GM23338 (cell line): ENCODE results near the gene ZC3H14. TPM values are rescaled to one million over a fixed set of nuclear protein-coding genes. Genes with fewer than 3 reads are reported as not detected.

ENCODE experiments used
- ATAC-seq: fragments of 200-7000 bp; cut with Tn5 transposase; 3 replicates; pipeline ENCODE4 v1.9.1; 2020
- DNase-seq: peaks from one replicate; pipeline ENCODE4 v3.0.0-alpha.2; 2015; ENCODE audit warnings: low spot score
- H2AFZ ChIP-seq: fragments of 200-600 bp; sonication (generic); 2 replicates; pipeline ENCODE4 v1.8.0; 2016; ENCODE audit warnings: antibody characterized with exemption, mild to moderate bottlenecking, moderate library complexity
- H3F3A ChIP-seq: fragments of 200-600 bp; sonication (generic); replicated peaks from 2 replicates; pipeline ENCODE4 v1.8.0; 2017; ENCODE audit warnings: antibody characterized with exemption, mixed run types, low read depth
- H3K27ac ChIP-seq: fragments of 200-600 bp; sonication (generic); 2 replicates; pipeline ENCODE4 v1.6.1; 2016; ENCODE audit warnings: low read depth
- H3K27me3 ChIP-seq: fragments of 200-600 bp; sonication (generic); 2 replicates; pipeline ENCODE4 v1.8.0; 2016; ENCODE audit warnings: mild to moderate bottlenecking, mixed run types, moderate library complexity; ENCODE audit not compliant: insufficient read depth
- H3K36me3 ChIP-seq: fragments of 200-600 bp; sonication (generic); 2 replicates; pipeline ENCODE4 v1.8.0; 2016; ENCODE audit warnings: mild to moderate bottlenecking; ENCODE audit not compliant: insufficient read depth
- H3K4me1 ChIP-seq: fragments of 200-600 bp; sonication (generic); 2 replicates; pipeline ENCODE4 v1.8.0; 2016; ENCODE audit warnings: mild to moderate bottlenecking, moderate library complexity; ENCODE audit not compliant: insufficient read depth
- H3K4me2 ChIP-seq: fragments of 200-600 bp; sonication (generic); 2 replicates; pipeline ENCODE4 v1.7.1; 2017; ENCODE audit warnings: mixed run types
- H3K4me3 ChIP-seq: fragments of 200-600 bp; sonication (generic); 2 replicates; pipeline ENCODE4 v1.6.1; 2016; ENCODE audit warnings: mixed run types
- H3K79me2 ChIP-seq: fragments of 200-600 bp; sonication (generic); replicated peaks from 2 replicates; pipeline ENCODE4 v1.8.0; 2017; ENCODE audit warnings: mild to moderate bottlenecking; ENCODE audit not compliant: insufficient read depth
- H3K9me2 ChIP-seq: fragments of 200-600 bp; sonication (generic); 2 replicates; pipeline ENCODE4 v1.8.0; 2017; ENCODE audit not compliant: insufficient read depth
- H4K20me1 ChIP-seq: fragments of 200-600 bp; sonication (generic); replicated peaks from 2 replicates; pipeline ENCODE4 v1.8.0; 2017; ENCODE audit warnings: mild to moderate bottlenecking; ENCODE audit not compliant: insufficient read depth
- H3K27ac Mint-ChIP-seq: 2 replicates; pipeline ENCODE4 v1.8.0; 2020; ENCODE audit warnings: inconsistent platforms, mild to moderate bottlenecking, moderate library complexity, mixed read lengths
- H3K27me3 Mint-ChIP-seq: 3 replicates; pipeline ENCODE4 v1.8.0; 2022; ENCODE audit warnings: low read depth, mild to moderate bottlenecking, moderate library complexity, mixed read lengths, inconsistent platforms; ENCODE audit not compliant: insufficient read depth, poor library complexity
- H3K36me3 Mint-ChIP-seq: 3 replicates; pipeline ENCODE4 v1.8.0; 2021; ENCODE audit warnings: low read depth, mild to moderate bottlenecking, inconsistent platforms, moderate library complexity, mixed read lengths
- H3K4me1 Mint-ChIP-seq: 3 replicates; pipeline ENCODE4 v1.8.0; 2020; ENCODE audit warnings: mild to moderate bottlenecking, inconsistent platforms, mixed read lengths
- H3K4me3 Mint-ChIP-seq: 3 replicates; pipeline ENCODE4 v1.8.0; 2021; ENCODE audit warnings: moderate library complexity, mild to moderate bottlenecking, inconsistent platforms, mixed read lengths
- H3K9me3 Mint-ChIP-seq: 3 replicates; pipeline ENCODE4 v1.8.0; 2020; ENCODE audit warnings: moderate library complexity, mild to moderate bottlenecking, inconsistent platforms, mixed read lengths
- CREB1 ChIP-seq: fragments of 250-450 bp; sonication (Bioruptor Pico); IDR thresholded peaks from 2 replicates; pipeline ENCODE4 v1.5.0; 2020; ENCODE audit warnings: low read depth, mild to moderate bottlenecking, moderate library complexity
- EZH2 ChIP-seq: fragments of 200-600 bp; sonication (generic); IDR thresholded peaks from one replicate; pipeline ENCODE4 v1.8.0; 2017; ENCODE audit warnings: antibody characterized with exemption, mild to moderate bottlenecking, low read depth; ENCODE audit not compliant: unreplicated experiment
- EZH2phosphoT487 ChIP-seq: fragments of 200-600 bp; sonication (generic); IDR thresholded peaks from one replicate; pipeline ENCODE4 v1.8.1; 2018; ENCODE audit warnings: antibody characterized with exemption; ENCODE audit not compliant: unreplicated experiment
- JUNB ChIP-seq: IDR thresholded peaks from one replicate; pipeline ENCODE4 v1.6.1; 2016; ENCODE audit warnings: antibody characterized with exemption; ENCODE audit not compliant: unreplicated experiment
- NANOG ChIP-seq: IDR thresholded peaks from 2 replicates; pipeline ENCODE4 v1.6.1; 2016; ENCODE audit warnings: antibody characterized with exemption, borderline replicate concordance
- POLR2AphosphoS5 ChIP-seq: IDR thresholded peaks from 2 replicates; pipeline ENCODE4 v1.6.1; 2016; ENCODE audit warnings: antibody characterized with exemption, low read depth
- STAT1 ChIP-seq: IDR thresholded peaks from one replicate; pipeline ENCODE4 v1.6.1; 2016; ENCODE audit warnings: antibody characterized with exemption; ENCODE audit not compliant: unreplicated experiment
- ZNF114 ChIP-seq: fragments of 250-450 bp; sonication (Bioruptor Pico); IDR thresholded peaks from 2 replicates; pipeline ENCODE4 v1.5.0; 2020; ENCODE audit warnings: mild to moderate bottlenecking, moderate library complexity
- ZNF331 ChIP-seq: fragments of 250-450 bp; sonication (Bioruptor Pico); IDR thresholded peaks from 2 replicates; pipeline ENCODE4 v1.5.0; 2020; ENCODE audit warnings: low read depth, mild to moderate bottlenecking, moderate library complexity
- polyA plus RNA-seq: library from polyadenylated mRNA; unstranded; fragments of >200 nt; fragmentation: Nextera tagmentation; extraction: Ambion mirVana; gene quantifications from 2 replicates; pipeline ENCODE4 v1.2.1, GENCODE V29; 2016
- total RNA-seq: library from RNA; depleted of rRNA; stranded (reverse); fragments of >200 nt; shearing (Covaris generic); gene quantifications from 2 replicates; pipeline ENCODE4 v1.2.3, GENCODE V29; 2014
- TF ChIP-seq, protein P1 (sequence below): fragments of 250-450 bp; sonication (Bioruptor Pico); IDR thresholded peaks from 2 replicates; pipeline ENCODE4 v1.5.0; 2020; ENCODE audit warnings: mild to moderate bottlenecking, moderate library complexity

Gene ZC3H14
- total and polyA plus RNA-seq, 2 experiments from 2014 or later = 63.2 to 87.9 TPM

- TF ChIP-seq, protein P1, sequence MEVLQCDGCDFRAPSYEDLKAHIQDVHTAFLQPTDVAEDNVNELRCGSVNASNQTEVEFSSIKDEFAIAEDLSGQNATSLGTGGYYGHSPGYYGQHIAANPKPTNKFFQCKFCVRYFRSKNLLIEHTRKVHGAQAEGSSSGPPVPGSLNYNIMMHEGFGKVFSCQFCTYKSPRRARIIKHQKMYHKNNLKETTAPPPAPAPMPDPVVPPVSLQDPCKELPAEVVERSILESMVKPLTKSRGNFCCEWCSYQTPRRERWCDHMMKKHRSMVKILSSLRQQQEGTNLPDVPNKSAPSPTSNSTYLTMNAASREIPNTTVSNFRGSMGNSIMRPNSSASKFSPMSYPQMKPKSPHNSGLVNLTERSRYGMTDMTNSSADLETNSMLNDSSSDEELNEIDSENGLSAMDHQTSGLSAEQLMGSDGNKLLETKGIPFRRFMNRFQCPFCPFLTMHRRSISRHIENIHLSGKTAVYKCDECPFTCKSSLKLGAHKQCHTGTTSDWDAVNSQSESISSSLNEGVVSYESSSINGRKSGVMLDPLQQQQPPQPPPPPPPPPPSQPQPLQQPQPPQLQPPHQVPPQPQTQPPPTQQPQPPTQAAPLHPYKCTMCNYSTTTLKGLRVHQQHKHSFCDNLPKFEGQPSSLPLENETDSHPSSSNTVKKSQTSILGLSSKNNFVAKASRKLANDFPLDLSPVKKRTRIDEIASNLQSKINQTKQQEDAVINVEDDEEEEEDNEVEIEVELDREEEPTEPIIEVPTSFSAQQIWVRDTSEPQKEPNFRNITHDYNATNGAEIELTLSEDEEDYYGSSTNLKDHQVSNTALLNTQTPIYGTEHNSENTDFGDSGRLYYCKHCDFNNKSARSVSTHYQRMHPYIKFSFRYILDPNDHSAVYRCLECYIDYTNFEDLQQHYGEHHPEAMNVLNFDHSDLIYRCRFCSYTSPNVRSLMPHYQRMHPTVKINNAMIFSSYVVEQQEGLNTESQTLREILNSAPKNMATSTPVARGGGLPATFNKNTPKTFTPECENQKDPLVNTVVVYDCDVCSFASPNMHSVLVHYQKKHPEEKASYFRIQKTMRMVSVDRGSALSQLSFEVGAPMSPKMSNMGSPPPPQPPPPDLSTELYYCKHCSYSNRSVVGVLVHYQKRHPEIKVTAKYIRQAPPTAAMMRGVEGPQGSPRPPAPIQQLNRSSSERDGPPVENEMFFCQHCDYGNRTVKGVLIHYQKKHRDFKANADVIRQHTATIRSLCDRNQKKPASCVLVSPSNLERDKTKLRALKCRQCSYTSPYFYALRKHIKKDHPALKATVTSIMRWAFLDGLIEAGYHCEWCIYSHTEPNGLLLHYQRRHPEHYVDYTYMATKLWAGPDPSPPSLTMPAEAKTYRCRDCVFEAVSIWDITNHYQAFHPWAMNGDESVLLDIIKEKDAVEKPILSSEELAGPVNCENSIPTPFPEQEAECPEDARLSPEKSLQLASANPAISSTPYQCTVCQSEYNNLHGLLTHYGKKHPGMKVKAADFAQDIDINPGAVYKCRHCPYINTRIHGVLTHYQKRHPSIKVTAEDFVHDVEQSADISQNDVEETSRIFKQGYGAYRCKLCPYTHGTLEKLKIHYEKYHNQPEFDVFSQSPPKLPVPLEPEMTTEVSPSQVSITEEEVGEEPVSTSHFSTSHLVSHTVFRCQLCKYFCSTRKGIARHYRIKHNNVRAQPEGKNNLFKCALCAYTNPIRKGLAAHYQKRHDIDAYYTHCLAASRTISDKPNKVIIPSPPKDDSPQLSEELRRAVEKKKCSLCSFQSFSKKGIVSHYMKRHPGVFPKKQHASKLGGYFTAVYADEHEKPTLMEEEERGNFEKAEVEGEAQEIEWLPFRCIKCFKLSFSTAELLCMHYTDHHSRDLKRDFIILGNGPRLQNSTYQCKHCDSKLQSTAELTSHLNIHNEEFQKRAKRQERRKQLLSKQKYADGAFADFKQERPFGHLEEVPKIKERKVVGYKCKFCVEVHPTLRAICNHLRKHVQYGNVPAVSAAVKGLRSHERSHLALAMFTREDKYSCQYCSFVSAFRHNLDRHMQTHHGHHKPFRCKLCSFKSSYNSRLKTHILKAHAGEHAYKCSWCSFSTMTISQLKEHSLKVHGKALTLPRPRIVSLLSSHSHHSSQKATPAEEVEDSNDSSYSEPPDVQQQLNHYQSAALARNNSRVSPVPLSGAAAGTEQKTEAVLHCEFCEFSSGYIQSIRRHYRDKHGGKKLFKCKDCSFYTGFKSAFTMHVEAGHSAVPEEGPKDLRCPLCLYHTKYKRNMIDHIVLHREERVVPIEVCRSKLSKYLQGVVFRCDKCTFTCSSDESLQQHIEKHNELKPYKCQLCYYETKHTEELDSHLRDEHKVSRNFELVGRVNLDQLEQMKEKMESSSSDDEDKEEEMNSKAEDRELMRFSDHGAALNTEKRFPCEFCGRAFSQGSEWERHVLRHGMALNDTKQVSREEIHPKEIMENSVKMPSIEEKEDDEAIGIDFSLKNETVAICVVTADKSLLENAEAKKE (CRISPR knock-in tag) = no peak
- TF ChIP-seq JUNB (no peak), POLR2AphosphoS5 (no peak), EZH2 (no peak), NANOG (no peak), ZNF331 (no peak), ZNF114 (CRISPR knock-in tag) (no peak)
Observed at GRCh38 chr14:88630565-88630964, 67.7 kb downstream of the ZC3H14 start (continued).

GRCh38 chr14:88631091-88631490 is 68.3 kb downstream of the ZC3H14 start:
- Histone ChIP-seq H2AFZ (no peak overlapping the region), H3K4me1 (no peaks in the 10 kb centered on the region), H3K27me3 (no peaks in the 10 kb centered on the region), H4K20me1 (no peaks in the 10 kb centered on the region), H3K27ac (no peak overlapping the region), H3K4me3 (no peak overlapping the region), H3K79me2 (no peaks in the 10 kb centered on the region), H3F3A (no peaks in the 10 kb centered on the region), H3K4me2 (no peak overlapping the region), H3K36me3 (no peaks in the 10 kb centered on the region), H3K9me2 (no peaks in the 10 kb centered on the region)
- Mint-ChIP-seq H3K27ac (no peak overlapping the region), H3K4me3 (no peak overlapping the region), H3K9me3 (no peaks in the 10 kb centered on the region), H3K4me1 (no peaks in the 10 kb centered on the region; the same call in 2 of the 3 replicates), H3K36me3 (no peaks in the 10 kb centered on the region), H3K27me3 (no peaks in the 10 kb centered on the region)
- no peak for TF ChIP-seq STAT1
- TF ChIP-seq CREB1 = no peak
- no peak for TF ChIP-seq JUNB
- TF ChIP-seq POLR2AphosphoS5 = no peak
- TF ChIP-seq NANOG = no peak
- TF ChIP-seq EZH2phosphoT487 = no peak
- no peak for TF ChIP-seq ZNF114 (CRISPR knock-in tag)
- DNase-seq = no peak
- no peak for ATAC-seq
